ENCODE results near the gene LRCOL1.

DNA sequence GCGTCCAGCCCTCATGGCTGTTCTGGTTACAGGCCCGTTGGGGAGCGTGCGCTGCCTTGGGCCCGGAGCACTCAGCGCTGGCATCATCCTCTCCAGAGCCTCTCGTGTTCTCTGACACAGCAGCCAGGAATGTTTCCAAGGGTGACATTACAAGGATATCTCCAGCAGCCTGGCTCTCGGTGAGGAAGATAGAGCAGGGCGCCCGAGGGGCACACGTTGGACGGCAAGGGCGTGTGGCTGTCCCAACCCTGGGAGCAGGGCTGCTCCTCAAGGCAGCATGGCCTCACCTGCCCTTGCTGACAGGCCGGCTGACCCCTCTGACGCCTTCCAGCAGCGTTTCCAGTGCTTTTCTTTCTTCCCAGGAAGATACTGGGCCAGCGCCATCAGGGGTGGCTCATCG lies 14.4 kb downstream of the LRCOL1 start:
- TF ChIP-seq, protein P1, sequence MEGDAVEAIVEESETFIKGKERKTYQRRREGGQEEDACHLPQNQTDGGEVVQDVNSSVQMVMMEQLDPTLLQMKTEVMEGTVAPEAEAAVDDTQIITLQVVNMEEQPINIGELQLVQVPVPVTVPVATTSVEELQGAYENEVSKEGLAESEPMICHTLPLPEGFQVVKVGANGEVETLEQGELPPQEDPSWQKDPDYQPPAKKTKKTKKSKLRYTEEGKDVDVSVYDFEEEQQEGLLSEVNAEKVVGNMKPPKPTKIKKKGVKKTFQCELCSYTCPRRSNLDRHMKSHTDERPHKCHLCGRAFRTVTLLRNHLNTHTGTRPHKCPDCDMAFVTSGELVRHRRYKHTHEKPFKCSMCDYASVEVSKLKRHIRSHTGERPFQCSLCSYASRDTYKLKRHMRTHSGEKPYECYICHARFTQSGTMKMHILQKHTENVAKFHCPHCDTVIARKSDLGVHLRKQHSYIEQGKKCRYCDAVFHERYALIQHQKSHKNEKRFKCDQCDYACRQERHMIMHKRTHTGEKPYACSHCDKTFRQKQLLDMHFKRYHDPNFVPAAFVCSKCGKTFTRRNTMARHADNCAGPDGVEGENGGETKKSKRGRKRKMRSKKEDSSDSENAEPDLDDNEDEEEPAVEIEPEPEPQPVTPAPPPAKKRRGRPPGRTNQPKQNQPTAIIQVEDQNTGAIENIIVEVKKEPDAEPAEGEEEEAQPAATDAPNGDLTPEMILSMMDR (IDR thresholded peaks at IDR 0.05; ENCODE audit: low read length): no peak
- TF ChIP-seq EZH2phosphoT487 (IDR thresholded peaks at IDR 0.05; ENCODE audit: low read length): no peak
- no peak for TF ChIP-seq EZH2 (optimal IDR thresholded peaks at IDR 0.05; ENCODE audit: low read depth, low read length)
